Fibroblast of upper back skin (primary cell): ENCODE data around the gene FAF1.
A peak's percentile ranks its signal among the peaks of the same experiment; 100 is the strongest.
"Not testable (repeated sequence)": the region's sequence is repeated elsewhere in the genome, so short reads cannot be mapped to it uniquely, and the experiment has no call there.

Experiments used
- DNase-seq: peaks from one replicate; pipeline ENCODE4 v3.0.0-alpha.2; 2013

Gene FAF1

GRCh38 chr1:50901872-50902271 lies 58.2 kb downstream of the FAF1 start:
- no peak for DNase-seq

- DNase-seq = no peak
These were observed 61.3 kb downstream of the FAF1 start for GRCh38 chr1:50898773-50899172.

- no peak for DNase-seq
These were observed 65.7 kb downstream of the FAF1 start for GRCh38 chr1:50894340-50894739.

GRCh38 chr1:50893466-50893865 lies 66.6 kb downstream of the FAF1 start:
- DNase-seq = no peak

GRCh38 chr1:50887555-50887954 lies 72.5 kb downstream of the FAF1 start:
- not testable (repeated sequence) for DNase-seq

GRCh38 chr1:50880373-50880772 lies 79.7 kb downstream of the FAF1 start:
- no peak for DNase-seq

- no peak for DNase-seq
These were observed 80.9 kb downstream of the FAF1 start for GRCh38 chr1:50879137-50879536.

GRCh38 chr1:50878434-50878833 lies 81.6 kb downstream of the FAF1 start:
- no peak for DNase-seq

- DNase-seq = no peak
These were observed 82.4 kb downstream of the FAF1 start for GRCh38 chr1:50877641-50878040.

- DNase-seq = peak; percentile 53
These were observed 86.4 kb downstream of the FAF1 start for GRCh38 chr1:50873458-50874187.

GRCh38 chr1:50864845-50865244 lies 95.2 kb downstream of the FAF1 start:
- DNase-seq = not testable (repeated sequence)

GRCh38 chr1:50861772-50862171 lies 98.3 kb downstream of the FAF1 start:
- DNase-seq = no peak

- DNase-seq = no peak
These were observed 99.4 kb downstream of the FAF1 start for GRCh38 chr1:50860702-50861101.

- DNase-seq = no peak
These were observed 99.8 kb downstream of the FAF1 start for GRCh38 chr1:50860256-50860655.

- no peak for DNase-seq
These were observed 100.4 kb downstream of the FAF1 start for GRCh38 chr1:50859657-50860056.

GRCh38 chr1:50858761-50859160 lies 101.3 kb downstream of the FAF1 start:
- no peak for DNase-seq

- DNase-seq = no peak
These were observed 102.4 kb downstream of the FAF1 start for GRCh38 chr1:50857702-50858101.

- no peak for DNase-seq
These were observed 106.7 kb downstream of the FAF1 start for GRCh38 chr1:50853325-50853724.

- no peak for DNase-seq
These were observed 107.2 kb downstream of the FAF1 start for GRCh38 chr1:50852889-50853288.

GRCh38 chr1:50851466-50851865 lies 108.6 kb downstream of the FAF1 start:
- no peak for DNase-seq

GRCh38 chr1:50851034-50851433 lies 109.0 kb downstream of the FAF1 start:
- DNase-seq = no peak

GRCh38 chr1:50847303-50847702 lies 112.8 kb downstream of the FAF1 start:
- DNase-seq = no peak

- DNase-seq = no peak
These were observed 113.7 kb downstream of the FAF1 start for GRCh38 chr1:50846224-50846839.

GRCh38 chr1:50841791-50842387 lies 118.2 kb downstream of the FAF1 start:
- DNase-seq = peak; percentile 47
